ENCODE data around the gene WIPF1. TPM values are rescaled to one million over a fixed set of nuclear protein-coding genes. Genes with fewer than 3 reads are reported as not detected.
A peak's percentile ranks its signal among the peaks of the same experiment; 100 is the strongest.

Gene WIPF1
- total RNA-seq, 4 donors from 2014 or later = 3.1 to 8.4 (median 4.9) TPM

DNA sequence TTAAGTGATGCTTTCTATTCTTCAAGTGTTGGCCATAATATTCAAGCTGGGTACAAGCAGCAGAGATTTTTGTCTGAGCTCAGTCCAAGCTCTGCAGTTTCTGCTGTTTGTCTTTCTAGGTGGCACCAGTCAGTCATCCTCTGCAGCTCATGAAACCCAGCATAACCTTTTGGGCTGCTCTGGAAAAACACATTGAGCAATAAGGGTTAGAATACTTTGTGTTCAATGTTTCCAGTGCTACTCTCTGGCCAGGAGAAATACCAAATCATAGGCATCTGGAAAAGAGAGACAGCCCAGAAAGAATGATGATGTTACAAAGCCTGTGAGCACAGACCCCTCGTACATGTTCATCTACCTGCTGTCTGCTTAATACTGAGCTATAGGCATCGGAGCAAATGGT lies 19.5 kb upstream of the WIPF1 start:
- Histone ChIP-seq H3K4me3 (no peak overlapping the region), H3K4me1 (peaks cover 0 to 14% of the 10 kb centered on the region in 2 donors), H3K27ac (peak overlapping the region; percentile 9 to 67 (median 49)), H3K9me3 (no peaks in the 10 kb centered on the region), H3K36me3 (no peaks in the 10 kb centered on the region), H3K27me3 (no peaks in the 10 kb centered on the region)
- ATAC-seq (peak; percentile 78 to 86), DNase-seq (no peak)
- intact Hi-C loops (cut with DNase I; ENCODE audit: low total_unique reads) (no loop called here), in situ Hi-C loops (cut with MboI; ENCODE audit: low sequenced_read_pairs in 4 of 4) (no loop called here)
- TF ChIP-seq, protein P1, sequence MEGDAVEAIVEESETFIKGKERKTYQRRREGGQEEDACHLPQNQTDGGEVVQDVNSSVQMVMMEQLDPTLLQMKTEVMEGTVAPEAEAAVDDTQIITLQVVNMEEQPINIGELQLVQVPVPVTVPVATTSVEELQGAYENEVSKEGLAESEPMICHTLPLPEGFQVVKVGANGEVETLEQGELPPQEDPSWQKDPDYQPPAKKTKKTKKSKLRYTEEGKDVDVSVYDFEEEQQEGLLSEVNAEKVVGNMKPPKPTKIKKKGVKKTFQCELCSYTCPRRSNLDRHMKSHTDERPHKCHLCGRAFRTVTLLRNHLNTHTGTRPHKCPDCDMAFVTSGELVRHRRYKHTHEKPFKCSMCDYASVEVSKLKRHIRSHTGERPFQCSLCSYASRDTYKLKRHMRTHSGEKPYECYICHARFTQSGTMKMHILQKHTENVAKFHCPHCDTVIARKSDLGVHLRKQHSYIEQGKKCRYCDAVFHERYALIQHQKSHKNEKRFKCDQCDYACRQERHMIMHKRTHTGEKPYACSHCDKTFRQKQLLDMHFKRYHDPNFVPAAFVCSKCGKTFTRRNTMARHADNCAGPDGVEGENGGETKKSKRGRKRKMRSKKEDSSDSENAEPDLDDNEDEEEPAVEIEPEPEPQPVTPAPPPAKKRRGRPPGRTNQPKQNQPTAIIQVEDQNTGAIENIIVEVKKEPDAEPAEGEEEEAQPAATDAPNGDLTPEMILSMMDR (IDR thresholded peaks at IDR 0.05 in 4 of 5, conservative IDR thresholded peaks at IDR 0.05 in 1 of 5) = no peak
- TF ChIP-seq POLR2A (IDR thresholded peaks at IDR 0.05) = no peak

DNA sequence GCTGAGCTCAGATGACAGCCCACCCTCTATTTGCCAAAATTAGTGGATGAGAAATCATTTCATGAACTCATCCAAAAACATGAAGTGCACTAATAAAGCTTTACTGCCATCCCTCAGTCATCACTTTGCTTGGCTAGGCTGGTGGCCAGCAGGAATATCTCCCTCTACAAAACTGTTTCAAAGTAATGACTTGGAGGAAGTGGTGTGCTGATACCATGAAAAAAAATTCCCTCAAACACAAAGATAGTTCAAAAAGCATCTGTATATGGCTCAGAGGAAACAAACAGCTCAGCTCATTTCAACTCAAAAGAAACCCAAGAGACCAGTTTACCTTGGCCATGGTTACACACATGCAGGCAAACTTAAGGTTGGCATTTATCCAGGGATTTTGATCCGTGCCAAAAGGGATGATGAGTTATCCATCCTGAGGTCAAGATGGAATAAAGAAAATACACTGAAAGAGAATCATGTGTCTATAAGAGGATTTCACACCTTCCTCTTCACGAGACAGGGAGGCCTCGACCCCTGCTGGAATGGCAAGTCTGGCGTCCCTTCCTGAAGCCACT lies 18.4 kb upstream of the WIPF1 start:
- in situ Hi-C loops (cut with MboI; ENCODE audit: low sequenced_read_pairs in 4 of 4) (no loop called here), intact Hi-C loops (cut with DNase I; ENCODE audit: low total_unique reads) (no loop called here)
- H3K9me3 ChIP-seq = no peaks in the 10 kb centered on the region
- no peak overlapping the region for H3K4me3 ChIP-seq
- ATAC-seq = peak; percentile 30 to 41
- H3K4me1 ChIP-seq = peaks cover 0 to 14% of the 10 kb centered on the region in 2 donors
- H3K36me3 ChIP-seq = no peaks in the 10 kb centered on the region
- no peak for TF ChIP-seq POLR2A (IDR thresholded peaks at IDR 0.05)
- TF ChIP-seq, protein P1 (IDR thresholded peaks at IDR 0.05 in 4 of 5, conservative IDR thresholded peaks at IDR 0.05 in 1 of 5) = no peak
- no peaks in the 10 kb centered on the region for H3K27me3 ChIP-seq
- no peak for DNase-seq
- peak overlapping the region in 3 of 4 donors; percentile 12 to 40 (median 22) for H3K27ac ChIP-seq

DNA sequence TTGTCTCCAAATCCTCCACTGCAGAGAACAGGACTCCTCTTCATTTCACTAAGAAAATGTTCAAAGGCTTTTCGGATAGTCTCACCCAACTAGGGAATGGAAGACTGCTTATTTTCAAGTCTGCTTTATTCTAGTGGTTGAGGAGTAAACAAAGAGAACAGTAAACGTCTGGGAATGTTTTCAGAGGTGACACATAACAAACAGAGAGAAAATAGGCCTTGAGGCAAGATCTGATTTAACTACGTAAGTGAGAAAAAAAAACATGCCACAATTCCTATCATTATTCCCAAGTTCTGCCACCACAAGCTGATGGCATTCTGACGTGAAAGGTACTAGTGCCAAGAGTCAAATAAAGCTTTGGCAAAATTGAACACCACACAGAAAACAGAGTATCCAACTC lies 16.7 kb upstream of the WIPF1 start:
- DNase-seq (no peak), ATAC-seq (no peak)
- Histone ChIP-seq H3K36me3 (no peaks in the 10 kb centered on the region), H3K27me3 (no peaks in the 10 kb centered on the region), H3K27ac (no peak overlapping the region), H3K4me3 (no peak overlapping the region), H3K4me1 (peaks cover 0 to 14% of the 10 kb centered on the region in 2 donors), H3K9me3 (no peaks in the 10 kb centered on the region)
- intact Hi-C loops (cut with DNase I; ENCODE audit: low total_unique reads) (no loop called here), in situ Hi-C loops (cut with MboI; ENCODE audit: low sequenced_read_pairs in 4 of 4) (no loop called here)
- TF ChIP-seq, protein P1 (IDR thresholded peaks at IDR 0.05 in 4 of 5, conservative IDR thresholded peaks at IDR 0.05 in 1 of 5) = no peak
- no peak for TF ChIP-seq POLR2A (IDR thresholded peaks at IDR 0.05)

DNA sequence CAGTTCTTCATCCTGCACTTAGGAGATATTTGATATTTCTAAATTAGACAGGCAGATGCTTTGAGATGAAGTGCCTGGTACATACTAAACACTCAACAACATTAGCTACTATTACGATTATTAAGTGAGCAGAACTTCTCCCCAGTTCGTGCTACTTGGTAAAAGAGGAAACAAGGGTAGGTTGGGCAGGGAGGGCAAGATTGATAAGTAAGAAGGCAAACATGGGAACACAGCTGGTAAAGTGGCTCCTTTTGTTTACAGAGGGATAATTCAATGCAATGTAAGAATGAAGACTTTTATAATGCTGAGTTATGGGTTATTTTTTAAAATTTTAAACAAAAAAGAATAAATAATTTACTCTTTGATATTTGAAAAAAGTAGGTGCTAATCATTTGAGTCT lies 15.9 kb upstream of the WIPF1 start:
- no peaks in the 10 kb centered on the region for H3K27me3 ChIP-seq
- intact Hi-C loops (cut with DNase I; ENCODE audit: low total_unique reads) = no loop called here
- ATAC-seq (no peak), DNase-seq (no peak)
- peaks cover 0 to 14% of the 10 kb centered on the region in 2 donors for H3K4me1 ChIP-seq
- no peaks in the 10 kb centered on the region for H3K9me3 ChIP-seq
- in situ Hi-C loops (cut with MboI; ENCODE audit: low sequenced_read_pairs in 4 of 4) = no loop called here
- TF ChIP-seq POLR2A (IDR thresholded peaks at IDR 0.05) = no peak
- TF ChIP-seq, protein P1 (IDR thresholded peaks at IDR 0.05 in 4 of 5, conservative IDR thresholded peaks at IDR 0.05 in 1 of 5) = no peak
- H3K36me3 ChIP-seq = no peaks in the 10 kb centered on the region
- H3K27ac ChIP-seq = no peak overlapping the region
- no peak overlapping the region for H3K4me3 ChIP-seq

DNA sequence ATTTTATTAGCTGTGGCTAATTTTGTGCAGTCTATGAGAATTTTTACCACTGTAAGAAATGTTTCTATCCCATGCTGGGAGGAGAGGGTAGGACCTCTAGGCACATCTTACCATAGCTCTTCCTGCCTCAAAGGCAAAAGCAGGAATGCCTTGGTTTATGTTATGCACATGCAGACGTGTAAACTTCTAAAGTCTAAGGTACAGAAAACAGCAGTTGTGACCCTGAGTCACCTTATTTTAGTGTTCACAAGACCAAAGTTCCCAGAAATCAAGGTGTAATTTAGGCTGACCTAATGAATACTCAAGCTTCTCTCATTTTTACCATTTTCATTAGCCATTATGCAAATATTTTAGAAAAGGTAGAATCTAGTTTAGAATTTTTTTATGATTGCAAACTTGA lies 15.4 kb upstream of the WIPF1 start:
- intact Hi-C loops (cut with DNase I; ENCODE audit: low total_unique reads) = no loop called here
- no peak for DNase-seq
- Histone ChIP-seq H3K4me3 (no peak overlapping the region), H3K4me1 (peaks cover 0 to 14% of the 10 kb centered on the region in 2 donors), H3K27ac (no peak overlapping the region), H3K36me3 (no peaks in the 10 kb centered on the region), H3K9me3 (no peaks in the 10 kb centered on the region), H3K27me3 (no peaks in the 10 kb centered on the region)
- in situ Hi-C loops (cut with MboI; ENCODE audit: low sequenced_read_pairs in 4 of 4) = no loop called here
- TF ChIP-seq, protein P1 (IDR thresholded peaks at IDR 0.05 in 4 of 5, conservative IDR thresholded peaks at IDR 0.05 in 1 of 5) = no peak
- TF ChIP-seq POLR2A (IDR thresholded peaks at IDR 0.05) = no peak
- ATAC-seq = no peak
